GM12874 (cell line): ENCODE results near the gene NXT1.
A peak's percentile ranks its signal among the peaks of the same experiment; 100 is the strongest.

Experiments
- TF ChIP-seq, protein P1 (sequence below): IDR thresholded peaks from 2 replicates; pipeline ENCODE4 v1.5.1; 2011; ENCODE audit warnings: low read depth, mild to moderate bottlenecking, control low read depth, low read length, moderate library complexity; ENCODE audit not compliant: insufficient read depth

NXT1 gene

DNA sequence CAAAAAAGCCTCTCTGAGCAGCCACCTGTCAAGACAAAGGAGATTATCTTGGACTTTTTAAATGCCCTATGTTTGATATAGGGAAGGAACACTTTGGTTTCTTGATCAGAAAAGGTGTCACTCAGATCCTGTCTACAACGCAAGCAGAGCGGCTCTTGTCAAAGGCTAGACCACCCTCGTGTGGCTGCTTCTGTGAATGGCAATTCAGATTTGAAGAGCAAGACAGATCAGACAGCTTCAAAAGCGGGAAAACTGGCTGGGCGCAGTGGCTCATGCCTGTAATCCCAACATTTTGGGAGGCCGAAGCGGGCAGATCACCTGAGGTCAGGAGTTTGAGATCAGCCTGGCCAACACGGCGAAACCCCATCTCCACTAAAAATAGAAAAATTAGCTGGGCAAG is 10.1 kb upstream of the NXT1 start:
- TF ChIP-seq, protein P1, sequence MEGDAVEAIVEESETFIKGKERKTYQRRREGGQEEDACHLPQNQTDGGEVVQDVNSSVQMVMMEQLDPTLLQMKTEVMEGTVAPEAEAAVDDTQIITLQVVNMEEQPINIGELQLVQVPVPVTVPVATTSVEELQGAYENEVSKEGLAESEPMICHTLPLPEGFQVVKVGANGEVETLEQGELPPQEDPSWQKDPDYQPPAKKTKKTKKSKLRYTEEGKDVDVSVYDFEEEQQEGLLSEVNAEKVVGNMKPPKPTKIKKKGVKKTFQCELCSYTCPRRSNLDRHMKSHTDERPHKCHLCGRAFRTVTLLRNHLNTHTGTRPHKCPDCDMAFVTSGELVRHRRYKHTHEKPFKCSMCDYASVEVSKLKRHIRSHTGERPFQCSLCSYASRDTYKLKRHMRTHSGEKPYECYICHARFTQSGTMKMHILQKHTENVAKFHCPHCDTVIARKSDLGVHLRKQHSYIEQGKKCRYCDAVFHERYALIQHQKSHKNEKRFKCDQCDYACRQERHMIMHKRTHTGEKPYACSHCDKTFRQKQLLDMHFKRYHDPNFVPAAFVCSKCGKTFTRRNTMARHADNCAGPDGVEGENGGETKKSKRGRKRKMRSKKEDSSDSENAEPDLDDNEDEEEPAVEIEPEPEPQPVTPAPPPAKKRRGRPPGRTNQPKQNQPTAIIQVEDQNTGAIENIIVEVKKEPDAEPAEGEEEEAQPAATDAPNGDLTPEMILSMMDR = peak; percentile 49; the same call in 1 of the 2 replicates

DNA sequence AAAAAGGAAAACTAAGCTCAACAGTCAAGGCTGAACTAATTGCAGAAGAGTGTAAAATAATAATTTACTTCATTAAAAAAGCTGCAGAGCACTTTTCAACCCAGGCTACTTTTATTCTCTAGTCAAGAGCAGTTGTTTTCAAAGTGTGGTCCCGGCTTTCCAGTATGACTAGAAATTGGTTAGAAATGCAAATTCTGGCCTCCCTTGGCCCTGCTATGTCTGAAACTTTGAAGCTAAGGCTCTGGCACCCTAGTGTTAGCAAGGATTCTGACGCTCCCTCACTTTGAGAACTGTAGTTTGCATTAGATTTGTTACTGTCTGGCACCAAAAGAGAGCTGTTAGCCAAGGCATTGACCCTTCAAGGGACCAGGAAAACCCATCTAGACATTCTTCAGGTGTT is 9.5 kb upstream of the NXT1 start:
- TF ChIP-seq, protein P1 = no peak

DNA sequence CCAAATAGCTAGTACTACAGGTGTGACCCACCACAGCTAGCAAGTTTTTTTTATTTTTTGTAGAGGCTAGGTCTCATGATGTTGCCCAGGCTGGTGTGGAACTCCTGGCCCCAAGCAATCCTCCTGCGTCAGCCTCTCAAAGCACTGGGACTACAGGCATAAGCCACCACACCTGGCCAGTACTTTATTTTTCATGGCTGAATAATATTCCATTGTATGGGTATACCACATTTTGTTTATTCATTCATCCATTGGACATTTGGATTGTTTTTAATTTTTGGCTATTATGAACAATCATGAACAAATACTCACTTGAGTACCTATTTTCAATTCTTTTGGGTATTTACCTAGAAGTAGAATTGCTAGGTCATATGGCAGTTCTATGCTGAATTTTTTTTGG is 7.0 kb upstream of the NXT1 start:
- TF ChIP-seq, protein P1 = no peak

GRCh38 chr20:23344336-23344735 is 6.3 kb upstream of the NXT1 start:
- TF ChIP-seq, protein P1 = no peak

- TF ChIP-seq, protein P1 = no peak
Observed at GRCh38 chr20:23346002-23346401, 4.6 kb upstream of the NXT1 start.

GRCh38 chr20:23347791-23348190 is 2.8 kb upstream of the NXT1 start:
- TF ChIP-seq, protein P1 = no peak

GRCh38 chr20:23349338-23350195 is 1.0 kb upstream of the NXT1 start:
- TF ChIP-seq, protein P1 = peak; percentile 32
